Measurements from ENCODE around the gene MEIOB. TPM values are rescaled to one million over a fixed set of nuclear protein-coding genes. Genes with fewer than 3 reads are reported as not detected.

The MEIOB gene
- total RNA-seq, 1 donor from 2014 or later: not detected

DNA sequence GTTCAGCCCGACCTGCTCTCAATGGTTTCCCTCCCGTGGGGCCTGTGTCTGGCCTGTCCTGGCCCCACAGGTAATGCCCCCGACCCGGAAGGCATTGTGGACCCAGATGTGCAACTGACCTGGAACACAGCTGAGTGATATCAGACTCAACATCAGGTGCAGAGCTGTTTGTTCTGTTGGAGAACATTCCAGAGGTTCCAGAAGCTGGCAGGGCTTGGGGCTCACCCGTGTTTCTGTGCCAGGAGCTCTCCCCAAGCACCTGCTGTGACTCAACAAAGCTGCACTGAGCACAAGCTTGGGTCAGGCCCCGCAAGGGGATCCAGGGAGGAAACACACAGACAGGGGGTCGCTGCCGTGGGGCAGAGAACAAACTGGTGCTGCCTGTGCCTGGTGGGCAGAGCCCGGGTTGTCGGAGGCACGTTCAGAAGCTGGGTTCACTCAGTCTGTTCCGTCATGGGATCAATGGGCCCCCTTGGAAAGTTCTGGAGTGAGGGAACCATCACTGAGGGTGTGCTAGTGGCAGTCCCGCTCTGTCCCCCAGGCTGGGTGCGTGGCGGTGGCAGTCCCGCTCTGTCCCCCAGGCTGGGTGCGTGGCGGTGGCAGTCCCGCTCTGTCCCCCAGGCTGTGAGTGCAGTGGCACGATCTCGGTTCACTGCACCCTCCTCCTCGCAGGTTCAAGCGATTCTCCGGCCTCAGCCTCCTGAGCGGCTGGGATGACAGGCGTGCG lies 24.1 kb upstream of the MEIOB start:
- no peak for DNase-seq (ENCODE audit: low spot score in 2 of 2, unreplicated experiment in 2 of 2)
- H3K27me3 Mint-ChIP-seq (ENCODE audit: low read depth): peaks cover 48% of the 10 kb centered on the region

GRCh38 chr16:1895068-1895467 lies 23.1 kb upstream of the MEIOB start:
- no peak overlapping the region for H3K4me3 Mint-ChIP-seq
- no peak overlapping the region for H3K27ac Mint-ChIP-seq
- H3K9me3 Mint-ChIP-seq: no peaks in the 10 kb centered on the region
- TF ChIP-seq, protein P1, sequence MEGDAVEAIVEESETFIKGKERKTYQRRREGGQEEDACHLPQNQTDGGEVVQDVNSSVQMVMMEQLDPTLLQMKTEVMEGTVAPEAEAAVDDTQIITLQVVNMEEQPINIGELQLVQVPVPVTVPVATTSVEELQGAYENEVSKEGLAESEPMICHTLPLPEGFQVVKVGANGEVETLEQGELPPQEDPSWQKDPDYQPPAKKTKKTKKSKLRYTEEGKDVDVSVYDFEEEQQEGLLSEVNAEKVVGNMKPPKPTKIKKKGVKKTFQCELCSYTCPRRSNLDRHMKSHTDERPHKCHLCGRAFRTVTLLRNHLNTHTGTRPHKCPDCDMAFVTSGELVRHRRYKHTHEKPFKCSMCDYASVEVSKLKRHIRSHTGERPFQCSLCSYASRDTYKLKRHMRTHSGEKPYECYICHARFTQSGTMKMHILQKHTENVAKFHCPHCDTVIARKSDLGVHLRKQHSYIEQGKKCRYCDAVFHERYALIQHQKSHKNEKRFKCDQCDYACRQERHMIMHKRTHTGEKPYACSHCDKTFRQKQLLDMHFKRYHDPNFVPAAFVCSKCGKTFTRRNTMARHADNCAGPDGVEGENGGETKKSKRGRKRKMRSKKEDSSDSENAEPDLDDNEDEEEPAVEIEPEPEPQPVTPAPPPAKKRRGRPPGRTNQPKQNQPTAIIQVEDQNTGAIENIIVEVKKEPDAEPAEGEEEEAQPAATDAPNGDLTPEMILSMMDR (IDR thresholded peaks at IDR 0.05; ENCODE audit: unreplicated experiment): no peak
- peaks cover 55% of the 10 kb centered on the region for H3K27me3 Mint-ChIP-seq (ENCODE audit: low read depth)
- DNase-seq (ENCODE audit: low spot score in 2 of 2, unreplicated experiment in 2 of 2): no peak
- peaks cover 2% of the 10 kb centered on the region for H3K4me1 Mint-ChIP-seq
- H3K36me3 Mint-ChIP-seq: no peaks in the 10 kb centered on the region

More for the DNA sequence above, 24.1 kb upstream of the MEIOB start:
- no peak overlapping the region for H3K4me3 Mint-ChIP-seq
- TF ChIP-seq, protein P1 (IDR thresholded peaks at IDR 0.05; ENCODE audit: unreplicated experiment): no peak
- H3K4me1 Mint-ChIP-seq: no peaks in the 10 kb centered on the region
- H3K27ac Mint-ChIP-seq: no peak overlapping the region
- H3K36me3 Mint-ChIP-seq: no peaks in the 10 kb centered on the region
- no peaks in the 10 kb centered on the region for H3K9me3 Mint-ChIP-seq

DNA sequence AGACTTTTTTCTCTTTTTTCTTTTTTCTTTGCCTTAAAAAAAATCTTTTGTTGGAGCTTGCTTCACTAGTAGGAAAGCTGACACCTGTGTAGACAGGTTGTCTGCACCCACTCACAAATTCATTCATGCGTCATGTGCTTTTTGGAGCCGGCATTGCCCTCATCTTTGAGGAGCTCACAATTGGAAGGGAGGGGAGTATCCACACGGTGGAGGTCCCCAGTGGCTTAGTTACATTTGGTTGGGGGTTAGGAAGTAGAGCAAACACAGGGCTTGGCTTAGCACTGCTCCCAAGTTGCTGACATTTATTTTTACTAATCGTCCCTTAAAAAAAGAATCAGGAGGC lies 18.7 kb upstream of the MEIOB start:
- H3K4me3 Mint-ChIP-seq: no peak overlapping the region
- H3K4me1 Mint-ChIP-seq: peaks cover 2% of the 10 kb centered on the region
- H3K9me3 Mint-ChIP-seq: no peaks in the 10 kb centered on the region
- TF ChIP-seq, protein P1 (IDR thresholded peaks at IDR 0.05; ENCODE audit: unreplicated experiment): no peak
- H3K36me3 Mint-ChIP-seq: no peaks in the 10 kb centered on the region
- no peak overlapping the region for H3K27ac Mint-ChIP-seq
- H3K27me3 Mint-ChIP-seq (ENCODE audit: low read depth): peaks cover 47% of the 10 kb centered on the region
- DNase-seq (ENCODE audit: low spot score in 2 of 2, unreplicated experiment in 2 of 2): no peak

DNA sequence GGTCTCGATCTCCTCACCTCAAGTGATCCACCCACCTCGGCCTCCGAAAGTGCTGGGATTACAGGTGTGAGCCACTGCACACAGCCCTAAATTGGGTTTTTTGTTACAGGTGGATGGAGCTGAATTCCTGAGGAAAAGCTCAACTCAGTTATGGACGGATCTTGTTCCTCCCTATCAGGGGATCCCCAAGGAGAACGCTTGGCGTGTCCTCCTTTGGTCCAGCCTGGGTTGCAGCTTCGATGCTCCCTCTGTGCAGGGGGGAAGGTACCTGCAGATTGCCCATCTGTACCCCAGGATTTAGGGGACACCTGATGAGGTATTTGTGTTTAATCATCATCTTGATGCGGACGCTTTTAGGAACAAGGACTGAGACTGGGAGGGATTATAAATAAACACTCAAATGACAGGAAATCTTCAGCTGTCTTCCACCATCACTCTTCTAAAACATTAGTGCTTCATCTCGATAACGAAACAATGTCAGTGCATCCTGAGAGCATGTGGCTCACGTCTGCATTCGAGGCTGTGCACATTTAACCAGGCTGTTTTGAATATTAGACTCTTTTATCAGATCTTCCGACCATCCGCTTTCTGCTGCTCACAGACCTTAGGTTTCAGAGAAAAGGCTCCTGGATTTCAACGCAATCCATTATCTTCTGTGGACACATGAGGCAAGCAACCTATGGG lies 18.2 kb upstream of the MEIOB start:
- Mint-ChIP-seq H3K4me1 (peaks cover 2% of the 10 kb centered on the region), H3K27ac (no peak overlapping the region), H3K4me3 (no peak overlapping the region), H3K36me3 (no peaks in the 10 kb centered on the region), H3K9me3 (no peaks in the 10 kb centered on the region), H3K27me3 (ENCODE audit: low read depth) (peaks cover 48% of the 10 kb centered on the region)
- TF ChIP-seq, protein P1 (IDR thresholded peaks at IDR 0.05; ENCODE audit: unreplicated experiment): no peak
- DNase-seq (ENCODE audit: low spot score in 2 of 2, unreplicated experiment in 2 of 2): no peak

- Mint-ChIP-seq H3K4me3 (no peak overlapping the region), H3K27me3 (ENCODE audit: low read depth) (peaks cover 61% of the 10 kb centered on the region), H3K9me3 (no peaks in the 10 kb centered on the region), H3K4me1 (peaks cover 2% of the 10 kb centered on the region), H3K36me3 (no peaks in the 10 kb centered on the region), H3K27ac (no peak overlapping the region)
- DNase-seq (ENCODE audit: low spot score in 2 of 2, unreplicated experiment in 2 of 2): no peak
- TF ChIP-seq, protein P1 (IDR thresholded peaks at IDR 0.05; ENCODE audit: unreplicated experiment): no peak
Observed at GRCh38 chr16:1887711-1888354, 15.9 kb upstream of the MEIOB start.

Data from mesothelial cell of epicardium (in vitro differentiated cells).